AG04449 (cell line): ENCODE results near the gene LAYN.

Source experiments
- CTCF ChIA-PET: fragments of 350-600 bp; formaldehyde crosslinking; extraction: SDS; loops from one replicate; lab custom pipeline; 2021; ENCODE audit warnings: antibody characterized with exemption; lab: Yijun Ruan, JAX
- POLR2A ChIA-PET: fragments of 400-600, 350-600 bp; formaldehyde crosslinking; extraction: SDS; loops from one replicate; lab custom pipeline; 2020; ENCODE audit warnings: antibody characterized with exemption, inconsistent platforms; lab: Yijun Ruan, JAX
- DNase-seq: peaks from one replicate; pipeline ENCODE4 v3.0.0-alpha.2; 2010; ENCODE audit warnings: low read depth, low spot score
- H3K4me3 ChIP-seq: 2 replicates; pipeline ENCODE4 v1.5.1; 2011; ENCODE audit warnings: low read depth, mild to moderate bottlenecking, control low read depth, low read length
- CTCF ChIP-seq: IDR thresholded peaks from one replicate; pipeline ENCODE4 v1.5.1; 2011; ENCODE audit warnings: mild to moderate bottlenecking, moderate library complexity, low read length, control low read depth, inconsistent platforms; ENCODE audit not compliant: insufficient read depth; ENCODE audit errors: missing control alignments

The LAYN gene

DNA sequence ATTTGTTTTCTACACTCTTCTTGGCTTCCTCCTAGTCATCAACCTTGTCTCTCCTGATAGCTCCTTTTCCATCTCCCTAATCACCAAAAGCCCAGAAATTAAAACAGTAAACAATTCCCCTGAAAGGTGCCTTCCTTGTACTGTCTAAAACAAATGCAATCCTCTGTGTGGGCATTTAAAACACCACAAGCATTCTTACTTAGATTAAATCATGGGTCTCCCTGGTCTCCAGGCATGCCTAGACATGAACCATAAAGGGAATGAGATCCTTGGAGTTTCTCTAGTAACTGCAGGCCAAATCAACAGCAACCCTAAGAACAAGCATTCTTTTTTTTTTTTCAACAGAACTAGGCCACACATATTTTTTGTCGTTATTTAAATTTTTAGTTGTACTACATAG is 30.2 kb upstream of the LAYN start:
- H3K4me3 ChIP-seq: no peak overlapping the region
- POLR2A ChIA-PET: no interaction called here
- DNase-seq: no peak
- CTCF ChIA-PET: no interaction called here
- no peak for TF ChIP-seq CTCF

DNA sequence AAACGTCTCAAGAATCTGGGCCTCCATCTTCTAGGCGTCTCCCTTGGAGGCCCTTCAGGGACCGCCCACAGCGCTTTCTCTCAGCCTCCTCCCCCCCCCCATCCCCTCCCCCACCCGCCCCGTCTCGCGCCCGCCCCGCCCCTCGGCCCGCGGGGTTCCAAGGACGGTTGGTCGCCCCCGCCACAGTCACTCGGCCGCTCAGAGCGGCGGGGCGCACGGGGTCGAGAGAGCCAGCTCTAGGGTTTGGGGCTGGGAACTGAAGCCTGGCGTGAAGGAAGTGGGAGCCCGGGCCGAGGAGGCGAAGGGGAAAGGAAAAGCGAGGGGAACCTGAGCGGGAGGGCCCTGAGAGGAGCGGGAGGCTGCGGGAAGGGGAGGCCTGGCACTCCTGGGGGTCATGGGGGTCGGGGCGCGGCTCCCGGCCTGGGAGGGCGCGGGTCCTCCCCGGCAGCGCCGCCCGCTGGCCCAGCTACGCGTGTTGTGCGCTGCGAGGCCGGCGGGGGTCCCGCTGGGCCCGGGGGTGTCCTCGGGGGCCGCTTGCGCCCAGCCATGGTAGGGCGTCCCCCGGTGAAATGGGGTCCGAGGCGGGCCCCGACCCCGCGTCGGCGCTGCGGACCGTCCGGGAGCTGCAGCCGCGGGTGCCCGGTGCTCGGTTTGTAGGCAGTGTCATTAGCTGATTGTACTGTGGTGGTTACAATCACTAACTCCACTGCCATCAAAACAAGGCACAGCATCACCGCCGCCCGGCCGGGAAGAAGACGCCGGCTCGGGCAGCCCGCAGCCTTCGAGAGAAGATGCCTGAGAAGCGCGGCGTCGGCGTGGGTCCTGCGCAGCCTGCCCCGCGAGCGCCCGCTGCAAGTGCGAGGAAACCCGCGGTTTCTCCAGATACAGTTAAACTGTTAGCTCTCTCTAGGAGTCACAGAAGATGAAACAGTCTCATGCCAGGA is 28.0 kb upstream of the LAYN start, which contains the start of gene BTG4:
BTG4 (minus strand) TSS at position 91 of the 944 bp plus-strand sequence. CDS start 13,610 bp downstream, outside the sequence.
- TF ChIP-seq CTCF: no peak
- DNase-seq: no peak
- peak within 1 kb of the TSS; percentile 52 for H3K4me3 ChIP-seq
- POLR2A ChIA-PET: interaction anchor here (0.6 kb wide), 1 partner anchor 14 kb away, joined by 3 read pairs; no protein-coding TSS in a partner anchor
- CTCF ChIA-PET: interaction anchor here (0.8 to 1.9 kb wide), 5 partner anchors 11 to 58 kb away, joined by 3 to 6 read pairs (median 3); no protein-coding TSS in a partner anchor

GRCh38 chr11:111513240-111513605 is 27.3 kb upstream of the LAYN start:
- H3K4me3 ChIP-seq: peak overlapping the region; percentile 52; the same call in 1 of the 2 replicates
- CTCF ChIA-PET: interaction anchor here (0.8 to 1.9 kb wide), 6 partner anchors 11 to 67 kb away, joined by 3 to 6 read pairs (median 3); no protein-coding TSS in a partner anchor
- no peak for TF ChIP-seq CTCF
- DNase-seq: no peak
- POLR2A ChIA-PET: interaction anchor here (0.6 kb wide), 1 partner anchor 14 kb away, joined by 3 read pairs; no protein-coding TSS in a partner anchor

DNA sequence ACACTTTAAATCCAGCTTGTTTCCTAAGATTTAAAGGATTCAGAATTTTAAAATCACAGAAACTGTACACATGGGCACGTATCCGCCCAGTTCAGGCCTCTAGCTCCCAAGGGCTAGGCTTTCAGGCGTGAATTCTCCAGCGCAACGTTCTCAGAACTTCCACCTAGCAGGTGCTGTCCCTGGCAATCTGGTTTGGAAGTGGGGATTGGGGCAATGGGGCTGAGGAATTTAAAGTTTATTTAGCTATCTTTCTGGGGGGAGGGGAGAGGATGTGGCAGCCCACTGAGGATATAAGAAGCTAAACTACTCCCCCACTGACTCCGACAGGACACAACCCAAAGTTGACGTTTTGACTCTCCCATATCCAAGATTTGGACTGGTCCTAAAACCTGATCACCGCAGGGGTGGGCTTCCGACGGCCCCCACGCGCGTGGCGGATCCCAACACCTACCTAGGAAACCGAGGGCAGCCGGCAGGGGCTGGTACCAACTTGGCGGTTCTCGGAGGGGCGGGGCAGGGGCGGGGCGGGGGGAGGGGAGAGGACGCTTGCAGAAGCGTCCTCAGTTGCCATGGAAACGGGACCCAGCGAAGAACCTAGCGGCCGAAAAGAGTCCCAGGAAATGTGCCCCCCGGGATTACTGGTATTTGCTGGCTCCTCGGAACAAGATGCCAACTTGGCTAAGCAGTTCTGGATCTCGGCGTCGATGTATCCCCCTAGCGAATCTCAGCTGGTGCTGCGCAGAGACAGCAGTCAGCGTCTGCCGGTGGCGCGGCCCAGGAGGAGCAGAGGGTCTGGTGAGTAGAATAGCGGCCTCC is 26.1 kb upstream of the LAYN start, which contains the start of gene HOATZ:
HOATZ (plus strand) TSS at position 563 of the 816 bp plus-strand sequence; CDS start at position 570, 7 bp downstream.
- POLR2A ChIA-PET: no interaction called here
- CTCF ChIA-PET: interaction anchor here (1.1 to 1.3 kb wide), 2 partner anchors 28 to 68 kb away, joined by 3 read pairs; no protein-coding TSS in a partner anchor
- H3K4me3 ChIP-seq: peak within 1 kb of the TSS; percentile 32
- DNase-seq: no peak
- peak; percentile 20 for TF ChIP-seq CTCF

GRCh38 chr11:111515591-111515990 is 24.9 kb upstream of the LAYN start:
- ChIA-PET POLR2A (no interaction called here), CTCF (no interaction called here)
- no peak overlapping the region for H3K4me3 ChIP-seq
- no peak for DNase-seq
- no peak for TF ChIP-seq CTCF

- no peak for DNase-seq
- TF ChIP-seq CTCF: no peak
- ChIA-PET POLR2A (no interaction called here), CTCF (no interaction called here)
- H3K4me3 ChIP-seq: no peak overlapping the region
These were observed 21.9 kb upstream of the LAYN start for GRCh38 chr11:111518668-111519067.
